HepG2 (cell line): Measurements from ENCODE around the gene GNMT. TPM values are rescaled to one million over a fixed set of nuclear protein-coding genes. Genes with fewer than 3 reads are reported as not detected.
A peak's percentile ranks its signal among the peaks of the same experiment; 100 is the strongest.

Source experiments
- CEBPB ChIP-seq: IDR thresholded peaks from 2 replicates; pipeline ENCODE4 v1.6.1; 2011; ENCODE audit warnings: low read depth, low read length, improper control_type of control experiment, borderline replicate concordance
- CSRNP1 ChIP-seq: sonication (generic); formaldehyde crosslinking; IDR thresholded peaks from 2 replicates; pipeline ENCODE4 v1.8.1; 2023; ENCODE audit warnings: mild to moderate bottlenecking, missing genetic modification reagents
- FOXA1 ChIP-seq, 2 experiments: fragments of 450-650 bp in 1 of 2; sonication (generic) in 1 of 2; formaldehyde crosslinking in 1 of 2; IDR thresholded peaks; 2 replicates each; pipeline versions ENCODE4 v1.4.0 to v1.6.1; 2016 to 2020; ENCODE audit warnings: missing genetic modification reagents in 1 of 2
- FOXA3 ChIP-seq: IDR thresholded peaks from 2 replicates; pipeline ENCODE4 v1.6.1; 2016; ENCODE audit warnings: missing genetic modification reagents, missing compliant biosample characterization
- GABPB1 ChIP-seq: IDR thresholded peaks from 2 replicates; pipeline ENCODE4 v1.6.1; 2016; ENCODE audit warnings: mild to moderate bottlenecking, missing genetic modification reagents, moderate library complexity, missing compliant biosample characterization
- GATAD2A ChIP-seq: IDR thresholded peaks from 2 replicates; pipeline ENCODE4 v1.6.1; 2016
- HIC2 ChIP-seq: sonication (generic); formaldehyde crosslinking; IDR thresholded peaks from 2 replicates; pipeline ENCODE4 v1.9.0; 2022; ENCODE audit warnings: low read depth, missing genetic modification reagents
- HMG20A ChIP-seq: IDR thresholded peaks from 2 replicates; pipeline ENCODE4 v1.6.1; 2016; ENCODE audit warnings: borderline replicate concordance
- RARG ChIP-seq: sonication (generic); formaldehyde crosslinking; IDR thresholded peaks from 2 replicates; pipeline ENCODE4 v1.4.0; 2020; ENCODE audit warnings: low read depth, mild to moderate bottlenecking, missing genetic modification reagents
- RBFOX2 ChIP-seq: fragments of 200-400 bp; formaldehyde crosslinking; IDR thresholded peaks from 2 replicates; pipeline ENCODE4 v1.6.1; 2017; ENCODE audit warnings: low read depth, mild to moderate bottlenecking, low read length
- REPIN1 ChIP-seq: sonication (generic); formaldehyde crosslinking; IDR thresholded peaks from 2 replicates; pipeline ENCODE4 v1.8.0; 2022; ENCODE audit warnings: missing genetic modification reagents, low read depth, mild to moderate bottlenecking, borderline replicate concordance
- U2AF2 ChIP-seq: fragments of 200-400 bp; formaldehyde crosslinking; IDR thresholded peaks from 2 replicates; pipeline ENCODE4 v1.6.1; 2017; ENCODE audit warnings: low read depth, mild to moderate bottlenecking, low read length
- ZBTB26 ChIP-seq: IDR thresholded peaks from 2 replicates; pipeline ENCODE4 v1.6.1; 2016; ENCODE audit warnings: missing compliant biosample characterization, missing genetic modification reagents, borderline replicate concordance
- ZFP36 ChIP-seq: fragments of 150-350 bp; IDR thresholded peaks from 2 replicates; pipeline ENCODE4 v1.6.1; 2018; ENCODE audit warnings: borderline replicate concordance, low read length, low read depth; ENCODE audit not compliant: partially characterized antibody
- ZMAT3 ChIP-seq: sonication (generic); formaldehyde crosslinking; conservative IDR thresholded peaks from 2 replicates; pipeline ENCODE4 v1.7.0; 2021; ENCODE audit warnings: missing genetic modification reagents
- ZNF234 ChIP-seq: sonication (generic); formaldehyde crosslinking; conservative IDR thresholded peaks from 2 replicates; pipeline ENCODE4 v1.5.1; 2020; ENCODE audit warnings: mild to moderate bottlenecking, missing genetic modification reagents
- ZNF280B ChIP-seq: sonication (generic); formaldehyde crosslinking; IDR thresholded peaks from 2 replicates; pipeline ENCODE4 v1.5.0; 2020; ENCODE audit warnings: missing genetic modification reagents, mild to moderate bottlenecking, borderline replicate concordance
- ZNF546 ChIP-seq: sonication (generic); formaldehyde crosslinking; conservative IDR thresholded peaks from 2 replicates; pipeline ENCODE4 v1.8.1; 2023; ENCODE audit warnings: mild to moderate bottlenecking, missing genetic modification reagents
- ZNF597 ChIP-seq: sonication (generic); formaldehyde crosslinking; IDR thresholded peaks from 2 replicates; pipeline ENCODE4 v1.5.0; 2020; ENCODE audit warnings: missing genetic modification reagents
- ZNF788 ChIP-seq: sonication (generic); formaldehyde crosslinking; IDR thresholded peaks from 2 replicates; pipeline ENCODE4 v1.5.0; 2020; ENCODE audit warnings: mild to moderate bottlenecking, missing genetic modification reagents, borderline replicate concordance
- ZNF800 ChIP-seq: sonication (generic); formaldehyde crosslinking; IDR thresholded peaks from 2 replicates; pipeline ENCODE4 v1.4.0; 2020; ENCODE audit warnings: missing genetic modification reagents
- polyA plus RNA-seq, 8 experiments: library from polyadenylated mRNA; depleted of rRNA in 3 of 8; stranded (reverse) in 7 of 8; unstranded in 1 of 8; fragments of >200 nt; fragmentation: Illumina TruSeq in 4 of 8; extraction: Trizol in 4 of 8; gene quantifications; 2 replicates each; pipeline versions ENCODE4 v1.2.1 to v1.2.3, GENCODE V29; 2011 to 2016; ENCODE audit warnings: low read depth in 4 of 8, missing spikeins in 1 of 8, mixed read lengths in 1 of 8; ENCODE audit not compliant: insufficient read depth in 1 of 8
- total RNA-seq, 5 experiments: library from RNA; depleted of rRNA; stranded (reverse); fragments of >200 nt; fragmentation: Illumina TruSeq; extraction: Trizol; gene quantifications; 2 replicates each; pipeline ENCODE4 v1.2.3, GENCODE V29; 2016; ENCODE audit warnings: low read depth in 1 of 5

Gene GNMT
- total and polyA plus RNA-seq, 2 of the 13 experiments (the other 11 are each of a cell fraction or from before 2014, with no cell fraction given): 2.8 to 7.0 TPM

- TF ChIP-seq ZNF597 (CRISPR knock-in tag) (no peak), ZMAT3 (0 out of 2 replicates have a peak, but pooled peaks have one; percentile 2), REPIN1 (CRISPR knock-in tag) (no peak), GABPB1 (CRISPR knock-in tag) (no peak), CEBPB (peak; percentile 96), ZNF280B (no peak), ZNF800 (no peak), ZNF234 (CRISPR knock-in tag) (peak; percentile 72; the same call in 1 of the 2 replicates), U2AF2 (no peak), FOXA3 (no peak; the same call in 1 of the 2 replicates), ZNF546 (CRISPR knock-in tag) (peak; percentile 33; the same call in 1 of the 2 replicates), ZNF788 (CRISPR knock-in tag) (no peak), FOXA1 (IDR thresholded peaks at IDR 0.05) (no peak), FOXA1 (CRISPR knock-in tag; IDR thresholded peaks at IDR 0.05) (no peak), HIC2 (CRISPR knock-in tag) (0 out of 2 replicates have a peak, but pooled peaks have one; percentile 49), HMG20A (peak; percentile 24; the same call in 1 of the 2 replicates), GATAD2A (CRISPR knock-in tag) (peak; percentile 60), RARG (CRISPR knock-in tag) (no peak), CSRNP1 (CRISPR knock-in tag) (no peak; the same call in 1 of the 2 replicates), ZFP36 (no peak), ZBTB26 (CRISPR knock-in tag) (no peak), RBFOX2 (no peak)
Measured at GRCh38 chr6:42961020-42961470, 491 bp downstream of the GNMT start (continued).
